ENCODE data around the gene MLPH.

The MLPH gene

DNA sequence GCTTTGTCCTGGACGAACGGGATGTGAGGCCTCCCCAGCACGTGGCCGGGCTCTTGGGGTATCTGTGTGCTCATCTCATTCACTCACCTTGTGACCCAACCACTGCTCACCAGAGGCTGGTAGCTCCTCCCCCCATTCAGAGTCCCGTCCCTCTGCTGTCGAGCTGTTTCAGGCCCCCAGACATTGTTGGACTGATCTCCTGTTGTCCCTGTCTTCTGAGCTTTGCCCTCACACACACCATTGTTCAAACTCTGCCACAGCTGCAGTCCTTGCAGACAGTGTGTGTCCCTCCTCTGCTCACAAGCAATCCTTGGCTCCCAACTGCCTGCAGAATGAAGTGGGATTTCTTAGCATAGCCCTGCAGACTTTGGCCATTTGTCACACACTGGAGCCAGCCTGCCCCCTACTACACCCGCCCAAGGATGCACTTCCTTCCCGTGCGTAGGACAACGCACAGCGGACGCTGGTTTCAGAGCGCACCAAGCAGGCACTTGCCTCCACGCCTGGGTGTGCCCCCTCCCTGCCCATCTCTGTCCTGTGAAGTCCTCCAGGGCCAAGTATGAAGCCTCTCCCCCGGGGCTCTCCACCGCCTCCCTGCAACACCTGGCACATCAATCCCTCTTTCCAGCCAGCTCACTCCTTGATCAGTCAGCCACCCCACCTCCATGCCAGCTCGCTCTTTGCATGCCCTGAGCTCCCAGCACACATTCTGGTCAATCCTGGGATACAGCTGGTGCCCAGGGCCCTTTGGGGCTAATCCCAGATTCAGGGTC is 62.8 kb downstream of the MLPH start:
- no peak for DNase-seq

DNA sequence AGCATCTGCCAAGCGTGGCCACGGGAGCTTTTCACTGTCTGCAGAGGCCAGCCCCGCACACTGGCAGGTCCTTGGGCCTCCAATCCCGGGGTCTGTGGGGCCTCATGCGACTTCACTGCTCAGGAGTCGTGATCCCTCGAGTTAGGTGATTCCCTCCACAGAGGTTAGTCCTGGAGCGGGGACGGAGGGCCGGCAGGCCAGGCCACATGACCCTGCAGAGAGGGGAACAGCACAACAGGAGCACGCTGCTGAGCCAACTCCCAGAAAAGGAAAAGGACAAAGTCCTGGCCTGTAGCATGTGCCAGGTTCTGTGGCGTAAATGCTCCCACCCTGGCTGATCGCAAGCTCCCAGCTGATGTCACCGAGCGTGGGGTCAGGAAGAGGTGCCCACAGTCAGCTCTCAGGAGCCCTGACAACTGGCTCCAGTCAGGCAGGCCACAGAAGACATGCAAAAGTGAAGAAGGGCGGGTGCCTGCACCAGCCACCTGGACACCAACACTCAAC is 64.1 kb downstream of the MLPH start:
- no peak for DNase-seq

DNA sequence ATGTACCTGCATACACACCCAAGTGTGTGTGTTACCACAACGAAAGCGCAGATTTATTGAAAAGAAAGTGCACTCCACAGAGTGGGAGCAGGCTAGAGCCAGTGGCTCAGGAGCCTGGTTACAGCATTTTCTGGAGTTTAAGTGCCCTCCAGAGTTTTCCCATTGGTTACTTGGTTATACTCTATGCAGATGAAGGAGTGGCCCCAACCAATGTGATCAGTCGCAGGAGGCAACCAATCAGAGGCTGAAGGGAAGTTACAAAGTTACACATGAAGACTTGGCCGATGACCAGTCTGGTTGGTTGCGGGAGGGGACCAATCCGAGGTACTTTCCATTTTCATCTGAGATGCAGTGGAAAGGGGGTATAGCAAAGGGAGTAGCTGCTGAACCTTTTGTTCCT is 65.9 kb downstream of the MLPH start:
- no peak for DNase-seq

DNA sequence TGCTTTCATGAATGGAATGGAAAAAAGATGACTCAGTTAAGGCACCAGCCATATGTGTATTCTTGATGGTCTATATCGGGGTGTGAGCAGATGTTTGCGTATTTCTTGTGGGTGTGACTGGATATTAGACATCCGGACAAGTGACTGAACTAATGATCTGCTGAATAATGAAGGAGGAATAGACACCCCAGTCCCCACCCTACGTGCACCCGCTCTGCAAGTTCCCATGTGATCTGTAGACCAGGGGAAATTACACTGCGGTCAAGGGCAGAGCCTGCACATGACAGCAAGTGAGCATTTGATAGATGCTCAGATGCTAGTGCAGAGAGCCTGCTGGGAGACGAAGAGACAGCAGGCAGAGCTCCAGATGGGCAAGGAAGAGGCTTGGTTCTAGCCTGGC is 66.9 kb downstream of the MLPH start:
- DNase-seq: no peak

DNA sequence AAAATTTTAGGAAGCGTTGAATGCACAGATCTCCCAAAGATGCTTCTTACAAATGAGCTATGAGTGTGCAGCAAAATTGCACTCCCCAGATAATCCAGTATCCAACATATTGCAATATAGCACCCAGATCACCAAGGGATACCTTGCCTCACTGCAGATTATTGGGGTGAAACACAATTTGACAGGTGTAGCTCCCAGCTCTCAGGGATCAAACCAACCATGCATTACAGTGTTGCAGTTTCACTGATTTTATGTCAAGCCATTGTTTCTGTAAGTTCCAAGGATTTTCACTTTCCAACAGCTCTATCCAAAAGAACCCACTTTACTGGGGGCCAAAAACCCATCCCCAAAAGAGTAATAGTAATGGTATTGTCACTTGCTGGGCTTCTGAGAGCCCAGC is 68.5 kb downstream of the MLPH start:
- DNase-seq: no peak

DNA sequence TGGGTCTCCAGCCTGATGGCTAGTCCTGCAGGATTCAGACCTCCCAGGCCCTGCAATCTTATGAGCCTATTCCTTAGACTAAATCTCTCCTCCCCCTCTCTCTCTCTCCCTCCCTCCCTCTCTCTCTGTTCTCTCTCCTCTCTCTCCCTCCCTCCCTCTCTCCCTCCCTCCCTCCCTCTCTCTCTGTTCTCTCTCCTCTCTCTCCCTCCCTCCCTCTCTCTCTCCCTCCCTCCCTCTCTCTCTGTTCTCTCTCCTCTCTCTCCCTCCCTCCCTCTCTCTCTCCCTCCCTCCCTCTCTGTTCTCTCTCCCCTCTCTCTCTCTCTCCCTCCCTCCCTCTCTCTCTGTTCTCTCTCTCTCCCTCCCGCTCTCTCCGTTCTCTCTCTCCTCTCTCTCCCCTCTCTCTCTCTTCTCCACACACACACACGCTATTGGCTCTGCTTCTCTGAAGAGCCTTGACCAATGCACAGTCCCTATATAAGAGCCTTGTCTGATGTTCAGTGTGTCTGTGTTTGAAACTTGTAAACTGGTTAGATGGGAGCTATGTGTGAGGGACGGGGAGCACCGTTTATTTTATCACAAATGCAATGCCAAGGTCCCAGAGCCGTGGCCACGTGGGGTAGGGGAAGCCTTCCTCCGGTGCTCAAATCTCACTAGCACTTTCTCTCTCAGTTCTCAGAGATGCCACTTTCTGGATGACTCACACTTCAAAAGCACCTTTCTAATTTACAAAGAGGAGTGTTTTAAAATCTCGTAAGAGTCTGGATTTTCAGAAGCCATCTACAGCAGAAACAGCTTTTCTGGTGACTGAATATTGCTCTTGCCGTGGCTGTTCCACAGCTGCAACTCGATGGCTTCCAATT is 70.0 kb downstream of the MLPH start:
- DNase-seq: peak; percentile 9

DNA sequence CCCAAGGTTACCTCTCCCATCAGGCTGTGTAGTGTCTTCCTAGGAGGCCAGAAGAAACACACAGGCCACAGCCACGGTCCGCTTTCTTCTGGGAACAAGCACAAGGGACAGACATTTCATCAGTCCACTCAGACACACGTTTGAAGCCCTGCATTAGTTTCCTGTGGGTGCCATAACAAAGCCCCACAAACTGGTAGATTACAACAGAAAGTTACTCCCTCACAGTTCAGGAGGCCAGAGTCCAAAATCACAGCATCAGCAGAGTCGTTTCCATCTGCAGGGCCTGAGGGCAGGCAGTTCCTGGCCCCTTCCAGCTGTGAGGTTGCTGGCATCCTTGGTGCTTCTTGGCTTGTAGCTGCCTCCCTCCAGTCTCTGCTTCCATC is 70.6 kb downstream of the MLPH start:
- no peak for DNase-seq

DNA sequence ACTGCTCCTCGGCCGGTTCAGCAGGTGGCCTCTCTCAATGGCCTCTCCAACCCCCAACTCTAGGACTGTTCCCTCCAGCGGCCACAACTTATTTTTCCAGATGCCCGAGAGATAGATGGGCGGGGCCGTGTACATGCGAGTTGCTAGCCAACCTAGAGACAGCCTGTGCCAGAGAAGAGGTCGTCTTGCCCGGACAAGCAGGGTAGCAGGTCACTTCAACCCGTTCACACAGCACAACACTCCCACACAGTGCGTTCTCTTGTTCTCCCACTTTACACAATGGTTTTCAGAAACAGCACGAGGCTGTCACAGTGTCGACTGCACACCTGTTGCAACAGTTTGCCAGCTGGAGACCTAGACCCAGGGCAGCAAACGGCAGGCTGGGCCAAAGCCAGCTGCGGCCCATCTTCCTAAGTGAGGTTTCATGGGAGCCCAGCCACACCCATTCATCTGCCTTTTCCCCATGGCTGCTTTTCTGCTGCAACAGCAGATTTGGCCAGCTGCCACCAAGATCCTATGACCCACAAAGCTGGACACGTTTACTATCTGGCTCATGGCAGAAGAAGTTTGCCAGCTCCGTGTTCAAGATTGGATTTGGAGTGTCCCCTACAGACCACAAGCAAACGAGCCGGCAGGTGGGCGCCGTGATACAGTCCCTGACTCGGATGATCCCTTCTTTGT is 72.0 kb downstream of the MLPH start:
- DNase-seq: no peak

DNA sequence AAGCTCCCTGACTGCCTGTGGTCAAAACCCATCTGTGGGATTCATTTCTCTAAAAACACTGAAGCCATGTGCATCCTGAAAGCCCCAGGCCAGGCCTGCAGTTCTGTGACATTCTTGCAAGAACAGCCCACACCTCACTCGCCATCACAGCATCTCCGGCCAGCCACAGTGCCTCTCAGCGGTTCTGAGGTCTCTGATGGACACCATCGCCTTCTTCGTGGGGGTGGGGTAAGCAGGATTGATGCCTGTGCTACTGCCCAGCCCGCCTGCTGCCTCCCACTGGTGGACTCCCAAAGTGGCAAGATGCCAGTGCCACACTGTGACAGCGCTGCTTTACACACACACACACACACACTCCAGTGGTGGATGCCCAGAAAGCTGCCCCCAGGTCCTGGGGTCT is 74.2 kb downstream of the MLPH start:
- DNase-seq: no peak

DNA sequence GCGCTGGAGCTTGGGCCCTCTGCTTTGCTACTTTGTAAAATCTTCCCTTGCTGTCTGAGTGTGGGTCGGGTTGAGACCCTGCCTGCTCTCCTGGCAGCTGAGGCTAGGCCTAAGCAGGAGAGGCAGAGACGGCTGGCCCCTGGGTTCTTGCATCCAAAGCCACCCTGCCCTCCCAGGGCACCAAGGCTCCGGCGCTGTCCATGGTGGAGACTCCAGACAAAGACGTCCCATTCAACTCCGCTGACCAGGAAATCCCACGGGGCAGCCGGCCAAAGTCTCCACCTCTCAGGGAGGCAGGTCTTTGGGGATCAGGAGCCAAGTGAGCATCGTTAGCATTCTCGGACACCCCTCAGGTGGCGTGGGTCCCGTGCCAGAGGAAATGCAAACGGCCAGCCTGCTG is 76.8 kb downstream of the MLPH start:
- DNase-seq: no peak

DNA sequence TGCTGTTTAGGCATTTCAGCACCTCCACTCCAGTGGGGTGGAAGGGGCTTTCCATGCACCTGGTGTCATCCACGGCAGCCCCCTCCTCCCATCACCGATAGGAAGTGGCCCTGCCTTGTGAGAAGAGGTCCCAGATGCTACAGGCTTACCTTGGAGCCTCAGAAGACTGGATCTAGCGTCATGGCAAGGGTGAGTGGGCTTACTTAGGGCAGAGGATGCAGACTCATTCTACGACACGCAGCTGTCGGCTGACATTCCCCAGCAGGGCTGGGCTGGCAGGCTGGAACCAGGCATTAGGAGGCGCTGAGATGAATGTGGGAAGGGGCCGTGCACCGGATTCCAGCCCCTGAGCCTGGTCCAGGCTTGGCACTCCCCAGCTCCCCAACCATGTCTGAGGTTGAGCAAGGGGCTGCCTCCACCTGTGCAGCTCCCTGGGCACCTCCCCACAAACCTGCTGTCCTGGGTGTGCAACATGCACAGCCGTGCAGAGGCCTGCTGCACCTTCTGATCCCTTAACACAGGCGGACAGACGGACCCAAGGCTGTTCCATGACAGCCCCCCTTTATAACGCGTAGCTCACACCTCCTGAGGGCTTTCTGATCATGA is 77.6 kb downstream of the MLPH start:
- DNase-seq: no peak

DNA sequence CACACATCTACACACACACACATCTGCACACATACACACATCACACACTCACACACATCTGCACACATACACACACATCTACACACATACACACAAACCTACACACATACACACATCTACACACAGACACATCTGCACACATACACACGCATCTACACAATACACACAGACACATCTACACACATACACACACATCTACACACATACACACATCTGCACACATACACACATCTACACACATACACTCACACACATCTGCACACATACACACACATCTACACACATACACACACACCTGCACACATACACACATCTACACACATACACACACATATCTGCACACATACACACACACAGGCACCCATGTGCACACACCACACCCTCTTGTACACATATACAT is 78.9 kb downstream of the MLPH start:
- DNase-seq: no peak

DNA sequence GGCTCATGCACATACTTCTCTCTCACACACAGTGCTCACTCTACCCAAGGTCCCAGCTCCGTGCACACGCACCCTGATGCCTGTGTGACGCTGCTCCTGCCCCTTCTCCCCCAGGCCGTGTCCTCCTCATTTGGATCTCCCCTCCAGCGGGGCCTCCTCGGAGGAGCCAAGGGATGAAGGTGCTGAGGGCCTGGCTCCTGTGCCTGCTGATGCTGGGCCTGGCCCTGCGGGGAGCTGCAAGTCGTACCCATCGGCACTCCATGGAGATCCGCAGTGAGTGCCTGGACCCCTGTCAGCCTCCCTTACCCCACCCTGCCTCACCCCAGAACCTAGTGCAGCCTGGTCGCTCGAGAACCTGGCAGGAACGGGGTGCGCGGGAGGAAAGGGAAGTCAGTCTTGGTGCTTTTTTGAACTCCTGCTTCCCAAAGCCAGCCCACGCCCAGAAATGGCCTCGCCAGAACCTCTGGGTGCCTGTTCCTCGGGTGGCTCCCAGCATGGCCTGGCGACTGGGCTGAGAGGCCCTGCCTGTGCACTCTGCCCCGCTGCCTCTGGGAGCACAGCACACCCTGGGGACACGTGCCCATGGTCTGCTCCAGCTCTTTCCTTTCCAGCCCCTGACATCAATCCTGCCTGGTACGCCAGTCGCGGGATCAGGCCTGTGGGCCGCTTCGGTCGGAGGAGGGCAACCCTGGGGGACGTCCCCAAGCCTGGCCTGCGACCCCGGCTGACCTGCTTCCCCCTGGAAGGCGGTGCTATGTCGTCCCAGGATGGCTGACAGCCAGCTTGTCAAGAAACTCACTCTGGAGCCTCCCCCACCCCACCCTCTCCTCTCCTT is 79.6 kb downstream of the MLPH start, which contains the start of gene PRLH:
TSS of gene PRLH (plus strand) at position 174 of the 835 bp plus-strand sequence. CDS start at position 174, 0 bp downstream.
- DNase-seq: no peak

DNA sequence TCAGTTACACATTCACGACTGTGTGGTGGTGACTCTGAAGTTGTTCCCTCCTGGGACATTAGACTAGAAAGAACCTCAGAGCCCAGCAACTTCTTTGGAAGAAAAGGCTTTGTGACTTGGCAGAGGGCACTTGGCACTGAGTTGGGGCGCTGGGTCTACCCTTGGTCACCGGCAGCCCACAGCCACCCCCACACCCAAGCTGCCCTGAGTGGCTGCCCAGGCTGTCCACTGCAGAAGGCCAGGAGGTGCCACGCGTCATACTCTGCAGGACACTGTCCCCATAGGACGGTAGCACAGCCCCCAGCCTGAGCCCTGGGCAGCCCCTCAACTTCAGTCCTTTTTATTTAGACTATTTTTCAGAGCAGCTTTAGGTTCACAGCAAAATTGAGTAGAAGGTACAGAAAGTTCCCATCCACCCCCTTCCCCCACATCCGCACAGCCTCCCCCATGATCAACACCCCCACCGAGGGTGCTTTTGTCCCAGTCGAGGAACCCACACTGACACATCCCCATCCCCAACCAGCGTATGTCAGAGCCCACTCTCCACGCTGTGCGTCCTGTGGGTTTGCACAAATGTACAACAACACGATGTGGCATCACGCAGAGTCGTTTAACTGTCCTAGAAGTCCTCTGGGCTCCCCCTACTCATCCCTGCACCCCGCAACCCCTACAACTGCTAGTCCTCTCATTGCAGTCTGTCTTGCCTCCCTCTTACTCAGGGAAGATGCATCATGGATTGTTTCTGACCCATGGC is 80.4 kb downstream of the MLPH start:
- DNase-seq: no peak

DNA sequence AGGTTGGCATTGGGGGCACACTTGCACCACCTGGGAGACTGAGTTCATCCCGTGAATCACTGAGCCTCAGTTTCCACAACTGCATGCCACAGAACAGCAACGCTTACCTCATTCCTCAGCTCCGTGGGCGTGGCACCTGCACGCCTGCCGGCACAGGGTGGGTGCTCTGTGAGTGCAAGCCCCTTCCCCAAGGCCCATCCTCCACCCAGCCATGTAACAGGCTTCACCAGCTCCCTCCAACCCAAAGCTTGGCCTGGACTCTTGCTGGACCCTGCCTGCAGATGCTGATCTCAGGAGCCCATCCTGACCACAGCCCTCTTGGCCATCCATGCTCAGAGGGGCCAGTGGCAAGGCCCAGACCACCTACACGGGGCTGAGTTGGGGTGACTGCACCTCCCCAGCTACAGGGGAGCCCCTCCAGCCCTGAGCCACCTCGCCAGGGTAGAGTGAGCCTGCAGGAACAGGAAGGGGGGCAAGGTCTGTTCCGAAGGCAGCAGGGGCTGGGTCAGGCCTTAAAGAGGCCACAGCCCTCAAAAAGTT is 81.1 kb downstream of the MLPH start:
- DNase-seq: no peak

DNA sequence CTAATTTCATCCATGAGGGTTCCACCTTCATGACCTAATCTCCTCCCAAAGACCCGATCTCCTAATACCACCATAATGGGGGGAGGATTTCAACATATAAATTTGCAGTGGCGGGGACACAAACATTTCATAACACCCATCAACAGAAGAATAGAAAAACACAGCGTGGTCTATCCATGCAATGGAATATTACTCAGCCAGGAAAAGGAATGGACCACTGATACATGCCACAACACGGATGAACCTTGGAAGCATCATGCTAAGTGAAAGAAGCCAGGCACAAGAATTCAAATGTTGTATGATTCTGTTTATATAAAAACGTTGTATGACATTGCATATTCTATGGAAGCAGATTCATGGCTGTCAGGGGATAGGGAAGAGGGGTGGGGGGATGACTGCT is 82.0 kb downstream of the MLPH start:
- no peak for DNase-seq

DNA sequence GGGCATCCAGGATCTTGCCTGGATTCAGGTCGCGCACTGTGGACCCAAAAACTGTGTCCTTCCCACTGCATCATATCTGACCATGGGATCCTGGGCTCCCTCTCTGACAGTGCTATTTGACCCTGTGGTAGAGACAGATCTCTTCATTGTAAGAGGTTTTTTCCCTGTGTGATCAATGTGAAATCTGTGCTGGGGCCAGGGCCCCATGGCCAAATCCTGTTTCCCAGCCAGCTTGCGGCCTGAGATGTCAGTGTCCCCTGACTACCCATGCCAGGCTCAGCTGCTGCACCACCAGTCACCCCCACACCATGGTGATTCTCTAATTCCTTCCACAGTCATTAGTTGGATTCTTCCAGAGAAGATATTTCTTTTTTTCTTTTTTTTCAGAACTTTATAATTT is 82.8 kb downstream of the MLPH start:
- DNase-seq: no peak

DNA sequence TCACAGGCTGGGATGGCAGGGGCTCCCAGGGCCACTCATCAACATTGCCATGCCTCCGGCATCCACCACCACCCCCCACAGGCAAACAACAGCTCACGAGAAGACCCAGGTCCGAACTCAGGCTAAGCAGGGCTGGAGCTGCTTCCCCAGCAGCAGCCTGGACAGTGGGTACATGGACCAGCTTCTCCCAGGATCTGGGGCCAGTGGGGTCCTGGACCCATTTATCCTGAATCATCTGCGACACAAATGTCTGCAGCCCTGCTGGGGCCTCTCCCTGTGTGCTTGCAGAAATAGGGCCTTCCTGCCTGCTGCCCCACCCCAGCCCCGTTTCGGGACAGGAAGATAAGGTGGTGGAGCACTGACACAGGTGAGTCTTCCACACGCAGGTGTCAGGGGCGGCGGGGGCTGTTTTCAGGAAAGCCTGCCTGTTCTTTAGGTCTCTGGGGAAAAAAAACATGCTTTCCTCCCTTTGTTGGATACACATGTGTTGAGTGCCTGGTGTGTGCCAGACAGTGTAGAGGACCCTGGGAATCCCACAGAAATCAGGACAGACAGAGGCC is 83.8 kb downstream of the MLPH start:
- DNase-seq: no peak

DNA sequence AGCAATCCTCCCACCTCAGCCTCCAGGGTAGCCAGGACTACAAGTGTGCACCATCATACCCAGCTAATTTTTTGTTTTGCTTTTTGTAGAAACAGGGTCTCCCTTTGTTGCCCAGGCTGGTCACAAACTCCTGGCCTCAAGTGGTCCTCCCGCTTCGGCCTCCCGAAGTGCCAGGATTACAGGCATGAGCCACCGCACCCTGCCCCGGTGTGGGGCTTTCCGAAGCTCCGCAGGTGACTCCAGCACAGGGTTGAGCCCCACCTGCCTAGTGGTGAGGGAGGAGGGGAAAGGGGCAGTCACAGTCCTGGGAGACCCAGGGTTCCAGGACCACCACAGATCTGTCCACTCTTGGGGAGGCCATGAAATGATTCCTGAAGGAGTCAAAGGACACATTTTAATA is 84.5 kb downstream of the MLPH start:
- DNase-seq: no peak

DNA sequence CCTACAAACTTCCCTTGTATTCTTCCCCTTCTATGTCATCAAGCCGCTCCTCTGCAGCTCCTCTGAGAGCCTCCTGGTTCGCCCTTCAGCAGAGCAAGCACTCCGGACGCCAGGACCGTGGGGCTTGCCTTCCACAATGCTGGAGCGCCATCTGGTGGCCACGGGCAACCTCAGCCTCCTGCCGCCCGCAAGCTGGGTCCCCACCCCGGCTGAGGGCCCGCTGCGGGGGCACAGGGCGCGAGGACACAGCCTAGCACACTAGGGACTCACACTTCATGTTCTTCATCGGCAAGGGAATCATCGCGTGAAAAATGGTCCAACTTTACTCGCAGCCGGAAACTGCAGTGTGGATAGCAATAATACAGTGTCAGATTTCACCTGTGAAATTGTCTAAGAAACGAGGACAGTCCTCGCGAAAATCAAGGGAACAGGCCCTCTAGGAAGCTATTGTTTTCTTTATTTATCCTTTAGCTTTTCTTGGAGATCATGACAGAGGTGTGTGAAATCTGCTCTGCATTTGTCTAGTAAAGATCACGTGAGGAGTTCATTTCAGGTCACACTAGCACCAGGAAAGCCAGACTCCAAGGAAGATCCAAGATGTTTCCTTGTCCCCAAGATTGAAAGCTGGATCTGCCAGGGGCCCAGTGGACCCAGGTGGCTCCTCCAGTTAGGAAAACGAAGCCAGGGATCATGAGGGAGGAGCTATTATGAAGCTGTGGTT is 85.1 kb downstream of the MLPH start:
- peak; percentile 85 for DNase-seq

Measured in activated T-cell treated with anti-CD3 and anti-CD28 coated beads for 4 hours (primary cell).